Measurements from ENCODE around the gene HYOU1.

DNA sequence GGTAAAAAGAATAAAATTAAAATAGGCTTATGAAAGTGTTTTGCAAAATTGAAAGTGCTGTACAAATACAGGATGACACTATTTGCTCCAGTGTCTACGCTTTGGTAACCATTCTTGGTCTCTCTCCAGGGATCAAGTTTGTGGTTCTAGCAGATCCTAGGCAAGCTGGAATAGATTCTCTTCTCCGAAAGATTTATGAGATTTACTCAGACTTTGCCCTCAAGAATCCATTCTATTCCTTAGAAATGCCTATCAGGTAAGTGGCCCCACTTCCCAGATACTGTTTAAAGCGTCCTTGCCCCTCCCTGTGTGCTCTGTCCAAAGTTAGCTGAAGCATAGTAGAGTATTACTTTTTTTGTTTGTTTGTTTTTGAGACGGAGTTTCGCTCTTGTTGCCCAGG is 35.4 kb downstream of the HYOU1 start:
- TF ChIP-seq, protein P1, sequence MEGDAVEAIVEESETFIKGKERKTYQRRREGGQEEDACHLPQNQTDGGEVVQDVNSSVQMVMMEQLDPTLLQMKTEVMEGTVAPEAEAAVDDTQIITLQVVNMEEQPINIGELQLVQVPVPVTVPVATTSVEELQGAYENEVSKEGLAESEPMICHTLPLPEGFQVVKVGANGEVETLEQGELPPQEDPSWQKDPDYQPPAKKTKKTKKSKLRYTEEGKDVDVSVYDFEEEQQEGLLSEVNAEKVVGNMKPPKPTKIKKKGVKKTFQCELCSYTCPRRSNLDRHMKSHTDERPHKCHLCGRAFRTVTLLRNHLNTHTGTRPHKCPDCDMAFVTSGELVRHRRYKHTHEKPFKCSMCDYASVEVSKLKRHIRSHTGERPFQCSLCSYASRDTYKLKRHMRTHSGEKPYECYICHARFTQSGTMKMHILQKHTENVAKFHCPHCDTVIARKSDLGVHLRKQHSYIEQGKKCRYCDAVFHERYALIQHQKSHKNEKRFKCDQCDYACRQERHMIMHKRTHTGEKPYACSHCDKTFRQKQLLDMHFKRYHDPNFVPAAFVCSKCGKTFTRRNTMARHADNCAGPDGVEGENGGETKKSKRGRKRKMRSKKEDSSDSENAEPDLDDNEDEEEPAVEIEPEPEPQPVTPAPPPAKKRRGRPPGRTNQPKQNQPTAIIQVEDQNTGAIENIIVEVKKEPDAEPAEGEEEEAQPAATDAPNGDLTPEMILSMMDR (IDR thresholded peaks at IDR 0.05), result no peak
- TF ChIP-seq POLR2AphosphoS5 (IDR thresholded peaks at IDR 0.05), result no peak

Measured in sigmoid colon (tissue), 4 donors.